Measurements from ENCODE around the gene C19orf53. TPM values are rescaled to one million over a fixed set of nuclear protein-coding genes. Genes with fewer than 3 reads are reported as not detected.
"Not testable (repeated sequence)": the region's sequence is repeated elsewhere in the genome, so short reads cannot be mapped to it uniquely, and the experiment has no call there.

Gene C19orf53
- total RNA-seq, 4 donors from 2014 or later: 114 to 129 (median 120) TPM

- no peak for DNase-seq
- peak overlapping the region in 1 of 4 donors; percentile 85 for H3K27ac ChIP-seq
- no peaks in the 10 kb centered on the region for H3K27me3 ChIP-seq
- no peaks in the 10 kb centered on the region for H3K9me3 ChIP-seq
- WGBS, 2 donors: 82 to 96% methylated on average over 3 of the region's 3 CpGs
- H3K4me1 ChIP-seq: peaks cover 6 to 32% (median 12%) of the 10 kb centered on the region in 3 donors
- peaks cover 10 to 66% (median 24%) of the 10 kb centered on the region in 3 donors for H3K36me3 ChIP-seq
- intact Hi-C loops (cut with DNase I): no loop called here
- no peak overlapping the region for H3K4me3 ChIP-seq
- no peak for TF ChIP-seq CTCF (IDR thresholded peaks at IDR 0.05)
- TF ChIP-seq POLR2A (IDR thresholded peaks at IDR 0.05): no peak
These were observed 8.2 kb upstream of the C19orf53 start for GRCh38 chr19:13766095-13766481.

- no peak overlapping the region for H3K27ac ChIP-seq
- intact Hi-C loops (cut with DNase I): no loop called here
- no peak overlapping the region for H3K4me3 ChIP-seq
- peaks cover 6 to 26% (median 12%) of the 10 kb centered on the region in 3 donors for H3K4me1 ChIP-seq
- H3K36me3 ChIP-seq: peaks cover 10 to 58% (median 11%) of the 10 kb centered on the region in 3 donors
- TF ChIP-seq POLR2A (IDR thresholded peaks at IDR 0.05) (no peak), CTCF (IDR thresholded peaks at IDR 0.05) (no peak)
- no peak for DNase-seq
- WGBS, 2 donors: no CpG with 5 or more reads among the region's 19 CpGs
- no peaks in the 10 kb centered on the region for H3K27me3 ChIP-seq
- H3K9me3 ChIP-seq: no peaks in the 10 kb centered on the region
These were observed 5.7 kb upstream of the C19orf53 start for GRCh38 chr19:13768510-13768909.

GRCh38 chr19:13770013-13770635 lies 4.1 kb upstream of the C19orf53 start:
- no peaks in the 10 kb centered on the region for H3K9me3 ChIP-seq
- H3K4me3 ChIP-seq: no peak overlapping the region
- H3K4me1 ChIP-seq: peaks cover 5 to 25% (median 11%) of the 10 kb centered on the region in 3 donors
- H3K27me3 ChIP-seq: no peaks in the 10 kb centered on the region
- WGBS, 2 donors: 73 to 79% methylated on average over 11 to 15 of the region's 16 CpGs
- H3K27ac ChIP-seq: no peak overlapping the region
- intact Hi-C loops (cut with DNase I): no loop called here
- peaks cover 10 to 58% (median 11%) of the 10 kb centered on the region in 3 donors for H3K36me3 ChIP-seq
- no peak for DNase-seq
- TF ChIP-seq POLR2A (IDR thresholded peaks at IDR 0.05): no peak
- TF ChIP-seq CTCF (IDR thresholded peaks at IDR 0.05): no peak

- Histone ChIP-seq H3K27me3 (no peaks in the 10 kb centered on the region), H3K4me3 (no peak overlapping the region), H3K27ac (no peak overlapping the region), H3K4me1 (peaks cover 13 to 56% (median 25%) of the 10 kb centered on the region in 3 donors), H3K9me3 (no peaks in the 10 kb centered on the region), H3K36me3 (peaks cover 7 to 41% (median 18%) of the 10 kb centered on the region in 3 donors)
- intact Hi-C loops (cut with DNase I): no loop called here
- 96% methylated on average over 7 of the region's 9 CpGs; no CpG with 5 or more reads in 1 of the 2 donors for WGBS, 2 donors
- no peak for DNase-seq
- TF ChIP-seq CTCF (IDR thresholded peaks at IDR 0.05) (no peak), POLR2A (IDR thresholded peaks at IDR 0.05) (no peak)
These were observed 4.1 kb downstream of the C19orf53 start for GRCh38 chr19:13778398-13778797.

- Histone ChIP-seq H3K9me3 (no peaks in the 10 kb centered on the region), H3K36me3 (peaks cover 7 to 41% (median 18%) of the 10 kb centered on the region in 3 donors), H3K4me3 (no peak overlapping the region), H3K4me1 (peaks cover 13 to 57% (median 22%) of the 10 kb centered on the region in 3 donors), H3K27me3 (no peaks in the 10 kb centered on the region), H3K27ac (no peak overlapping the region)
- no peak for TF ChIP-seq POLR2A (IDR thresholded peaks at IDR 0.05)
- TF ChIP-seq CTCF (IDR thresholded peaks at IDR 0.05): no peak
- DNase-seq: no peak
- intact Hi-C loops (cut with DNase I): no loop called here
- 78 to 97% methylated on average over 3 to 5 of the region's 6 CpGs for WGBS, 2 donors
These were observed 4.6 kb downstream of the C19orf53 start for GRCh38 chr19:13778847-13779246.

GRCh38 chr19:13779794-13780193 lies 5.5 kb downstream of the C19orf53 start:
- peaks cover 7 to 41% (median 18%) of the 10 kb centered on the region in 3 donors for H3K36me3 ChIP-seq
- H3K27ac ChIP-seq; H3K27me3 ChIP-seq; intact Hi-C loops (cut with DNase I); DNase-seq; H3K9me3 ChIP-seq; H3K4me3 ChIP-seq: not testable (repeated sequence)
- peaks cover 13 to 61% (median 25%) of the 10 kb centered on the region in 3 donors for H3K4me1 ChIP-seq
- WGBS, 2 donors: 88 to 100% methylated on average over 2 to 8 of the region's 8 CpGs

All from esophagus squamous epithelium (tissue), 5 donors.